ENCODE measurements around the gene NSFL1C.

NSFL1C gene

GRCh38 chr20:1422753-1423152 lies 43.9 kb downstream of the NSFL1C start:
- TF ChIP-seq CTCF (IDR thresholded peaks at IDR 0.05): no peak
- no peaks in the 10 kb centered on the region for H3K4me1 ChIP-seq
- H3K27ac ChIP-seq: no peak overlapping the region
- no peak overlapping the region for H2AFZ ChIP-seq
- no peaks in the 10 kb centered on the region for H3K79me2 ChIP-seq
- no peaks in the 10 kb centered on the region for H3K27me3 ChIP-seq (ENCODE audit: control insufficient read depth, insufficient read depth, low read length)
- H3K9me3 ChIP-seq (ENCODE audit: control insufficient read depth, low read length): no peaks in the 10 kb centered on the region
- no peaks in the 10 kb centered on the region for H3K36me3 ChIP-seq (ENCODE audit: control insufficient read depth, insufficient read depth, low read length)
- H3K9ac ChIP-seq: no peak overlapping the region
- no peak overlapping the region for H3K4me3 ChIP-seq (ENCODE audit: low read depth, low read length)
- H3K4me2 ChIP-seq (ENCODE audit: low read length): no peak overlapping the region

GRCh38 chr20:1420066-1420465 lies 46.6 kb downstream of the NSFL1C start:
- H3K9me3 ChIP-seq (ENCODE audit: control insufficient read depth, low read length): no peaks in the 10 kb centered on the region
- no peaks in the 10 kb centered on the region for H3K79me2 ChIP-seq
- H3K4me1 ChIP-seq: no peaks in the 10 kb centered on the region

GRCh38 chr20:1418350-1418749 lies 48.3 kb downstream of the NSFL1C start:
- no peaks in the 10 kb centered on the region for H3K9me3 ChIP-seq (ENCODE audit: control insufficient read depth, low read length)
- no peak overlapping the region for H3K27ac ChIP-seq
- no peaks in the 10 kb centered on the region for H3K36me3 ChIP-seq (ENCODE audit: control insufficient read depth, insufficient read depth, low read length)
- no peak overlapping the region for H3K4me3 ChIP-seq (ENCODE audit: low read depth, low read length)
- no peak for TF ChIP-seq CTCF (IDR thresholded peaks at IDR 0.05)
- no peak overlapping the region for H3K4me2 ChIP-seq (ENCODE audit: low read length)
- no peaks in the 10 kb centered on the region for H3K4me1 ChIP-seq
- no peak overlapping the region for H2AFZ ChIP-seq
- H3K27me3 ChIP-seq (ENCODE audit: control insufficient read depth, insufficient read depth, low read length): no peaks in the 10 kb centered on the region
- H3K9ac ChIP-seq: no peak overlapping the region
- H3K79me2 ChIP-seq: no peaks in the 10 kb centered on the region

More at GRCh38 chr20:1420066-1420465, 46.6 kb downstream of the NSFL1C start:
- Histone ChIP-seq H3K27me3 (ENCODE audit: control insufficient read depth, insufficient read depth, low read length) (no peaks in the 10 kb centered on the region), H2AFZ (no peak overlapping the region), H3K36me3 (ENCODE audit: control insufficient read depth, insufficient read depth, low read length) (no peaks in the 10 kb centered on the region), H3K27ac (no peak overlapping the region), H3K4me2 (ENCODE audit: low read length) (no peak overlapping the region), H3K9ac (no peak overlapping the region), H3K4me3 (ENCODE audit: low read depth, low read length) (no peak overlapping the region)
- no peak for TF ChIP-seq CTCF (IDR thresholded peaks at IDR 0.05)

- H3K9me3 ChIP-seq (ENCODE audit: control insufficient read depth, low read length): no peaks in the 10 kb centered on the region
- no peak for TF ChIP-seq CTCF (IDR thresholded peaks at IDR 0.05)
Observed at GRCh38 chr20:1417790-1418189, 48.9 kb downstream of the NSFL1C start.

GRCh38 chr20:1417273-1417672 lies 49.4 kb downstream of the NSFL1C start:
- Histone ChIP-seq H3K27ac (no peak overlapping the region), H2AFZ (no peak overlapping the region), H3K36me3 (ENCODE audit: control insufficient read depth, insufficient read depth, low read length) (no peaks in the 10 kb centered on the region), H3K9ac (no peak overlapping the region), H3K27me3 (ENCODE audit: control insufficient read depth, insufficient read depth, low read length) (no peaks in the 10 kb centered on the region), H3K4me3 (ENCODE audit: low read depth, low read length) (no peak overlapping the region), H3K79me2 (no peaks in the 10 kb centered on the region), H3K9me3 (ENCODE audit: control insufficient read depth, low read length) (no peaks in the 10 kb centered on the region), H3K4me2 (ENCODE audit: low read length) (no peak overlapping the region), H3K4me1 (no peaks in the 10 kb centered on the region)
- TF ChIP-seq CTCF (IDR thresholded peaks at IDR 0.05): no peak

More at GRCh38 chr20:1417790-1418189, 48.9 kb downstream of the NSFL1C start:
- no peak overlapping the region for H3K9ac ChIP-seq
- no peaks in the 10 kb centered on the region for H3K79me2 ChIP-seq
- H3K4me2 ChIP-seq (ENCODE audit: low read length): no peak overlapping the region
- H3K4me1 ChIP-seq: no peaks in the 10 kb centered on the region
- no peaks in the 10 kb centered on the region for H3K27me3 ChIP-seq (ENCODE audit: control insufficient read depth, insufficient read depth, low read length)
- no peaks in the 10 kb centered on the region for H3K36me3 ChIP-seq (ENCODE audit: control insufficient read depth, insufficient read depth, low read length)
- no peak overlapping the region for H2AFZ ChIP-seq
- no peak overlapping the region for H3K4me3 ChIP-seq (ENCODE audit: low read depth, low read length)
- H3K27ac ChIP-seq: no peak overlapping the region
